Natural killer cell treated with Interleukin-12 subunit alpha and Interleukin-12 subunit beta and Interleukin-15 and Interleukin-18, amount 100 ng/mL, for 72 hours (primary cell): ENCODE data around the gene FAM200B. TPM values are rescaled to one million over a fixed set of nuclear protein-coding genes. Genes with fewer than 3 reads are reported as not detected.

Experiments
- ATAC-seq, 2 donors: fragments of 150-1000 bp; cut with Tn5 transposase in 1 of 2; sonication (Bioruptor Pico), chemical (Tn5 transposase) in 1 of 2; 2 replicates each; pipeline ENCODE4 v1.10.0; 2021
- DNase-seq: peaks from one replicate; pipeline ENCODE4 v3.0.0; 2022; ENCODE audit warnings: low spot score
- H3K27ac Mint-ChIP-seq, 2 donors: 1 replicate in 1 of 2; 2 replicates in 1 of 2; pipeline ENCODE4 v1.8.0; 2022; ENCODE audit warnings: mixed read lengths in 2 of 2, mild to moderate bottlenecking in 1 of 2, moderate library complexity in 1 of 2
- H3K27me3 Mint-ChIP-seq, 2 donors: 1 replicate in 1 of 2; 2 replicates in 1 of 2; pipeline ENCODE4 v1.8.0; 2022; ENCODE audit warnings: mixed read lengths in 2 of 2
- H3K36me3 Mint-ChIP-seq: one replicate; pipeline ENCODE4 v1.8.0; 2022; ENCODE audit warnings: mixed read lengths
- H3K4me1 Mint-ChIP-seq, 2 donors: 1 replicate in 1 of 2; 2 replicates in 1 of 2; pipeline ENCODE4 v1.8.0; 2022; ENCODE audit warnings: low read depth in 2 of 2, mixed read lengths in 2 of 2, mild to moderate bottlenecking in 1 of 2
- H3K4me3 Mint-ChIP-seq: one replicate; pipeline ENCODE4 v1.8.0; 2022; ENCODE audit warnings: mixed read lengths
- H3K9me3 Mint-ChIP-seq: 2 replicates; pipeline ENCODE4 v1.8.0; 2022; ENCODE audit warnings: mixed read lengths
- total RNA-seq, 2 donors: library from RNA; stranded (reverse); gene quantifications; one replicate each; pipeline ENCODE4 v1.2.3, GENCODE V29; 2022

The FAM200B gene
- total RNA-seq, 2 donors from 2014 or later: 10.7 to 11.0 TPM

DNA sequence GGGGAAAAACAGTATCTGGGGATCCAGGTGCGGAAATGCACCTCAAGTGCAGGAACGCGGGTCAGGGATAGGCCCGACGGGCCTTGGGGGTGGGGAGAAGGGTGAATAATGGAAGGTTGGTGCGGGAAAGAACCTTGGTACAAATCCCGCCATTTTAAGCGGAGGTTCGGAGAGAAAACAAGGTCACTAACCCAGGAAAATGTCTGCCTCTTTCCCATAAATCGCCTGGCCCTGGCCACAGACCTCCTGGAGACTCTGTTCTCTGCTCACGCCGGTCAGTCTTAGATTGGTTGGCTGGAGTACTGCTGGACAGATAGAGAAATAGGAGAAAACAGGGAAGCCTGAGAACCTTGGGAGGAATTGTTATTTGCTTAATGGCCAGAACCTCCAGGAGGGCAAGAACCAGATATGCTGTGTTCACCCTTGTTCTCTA lies 25.6 kb upstream of the FAM200B start:
- Mint-ChIP-seq H3K4me3 (peak overlapping the region; percentile 88), H3K27me3 (no peaks in the 10 kb centered on the region), H3K27ac (peak overlapping the region; percentile 85 to 94), H3K4me1 (peaks cover 52 to 56% of the 10 kb centered on the region in 2 donors), H3K9me3 (no peaks in the 10 kb centered on the region), H3K36me3 (no peaks in the 10 kb centered on the region)
- DNase-seq (no peak), ATAC-seq (no peak)

DNA sequence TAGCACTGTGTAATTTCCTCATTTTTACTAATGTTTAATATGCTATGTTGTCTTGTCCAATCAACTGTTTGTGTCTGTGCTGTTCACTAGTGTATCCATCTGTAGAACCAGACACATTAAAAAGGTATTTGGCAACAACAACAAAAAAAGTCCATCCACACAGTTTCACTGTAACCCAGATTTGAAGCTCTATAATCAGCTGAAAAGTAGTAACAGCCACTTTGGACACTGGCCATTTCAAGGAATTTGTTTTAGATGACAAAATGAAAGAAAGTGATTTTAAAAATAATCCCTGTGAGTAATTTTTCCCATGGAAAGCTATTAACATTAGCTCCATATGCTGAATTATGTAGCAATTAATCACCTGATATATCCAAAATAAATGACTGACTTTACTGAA lies 24.3 kb upstream of the FAM200B start:
- ATAC-seq (no peak), DNase-seq (no peak)
- Mint-ChIP-seq H3K9me3 (no peaks in the 10 kb centered on the region), H3K27ac (peak overlapping the region; percentile 85 to 94), H3K36me3 (no peaks in the 10 kb centered on the region), H3K4me1 (peaks cover 46 to 47% of the 10 kb centered on the region in 2 donors), H3K27me3 (no peaks in the 10 kb centered on the region), H3K4me3 (peak overlapping the region; percentile 49)

DNA sequence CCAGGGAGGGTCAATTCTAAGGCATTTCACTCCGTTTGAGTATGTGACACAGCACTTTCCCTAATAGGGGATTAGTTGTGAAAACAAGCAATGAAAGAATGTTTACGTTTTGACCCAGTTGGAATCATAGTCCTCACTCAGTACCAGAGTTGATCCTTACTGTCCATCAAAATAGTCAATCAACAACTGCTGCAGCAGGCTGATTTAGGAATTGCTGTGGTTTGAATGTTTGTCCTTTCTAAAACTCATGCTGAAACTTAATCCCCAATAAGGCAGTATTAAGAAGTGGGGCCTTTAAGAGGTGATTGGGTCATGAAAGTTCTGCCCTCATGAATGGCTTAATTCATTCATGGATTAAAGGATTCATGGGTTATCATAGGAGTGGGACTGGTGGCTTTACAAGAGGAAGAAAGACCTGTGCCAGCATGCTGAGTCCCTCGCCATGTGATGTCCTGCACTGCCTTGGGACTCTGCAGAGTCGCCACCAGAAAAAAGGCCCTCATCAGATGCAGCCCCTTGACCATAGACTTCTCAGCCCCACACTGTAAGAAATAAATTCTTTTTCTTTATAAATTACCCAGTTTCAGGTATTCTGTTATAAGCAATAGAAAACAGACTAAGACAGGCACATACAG lies 23.4 kb upstream of the FAM200B start:
- no peak for ATAC-seq
- peaks cover 43 to 44% of the 10 kb centered on the region in 2 donors for H3K4me1 Mint-ChIP-seq
- no peaks in the 10 kb centered on the region for H3K27me3 Mint-ChIP-seq
- no peak overlapping the region for H3K4me3 Mint-ChIP-seq
- peak overlapping the region; percentile 85 to 94 for H3K27ac Mint-ChIP-seq
- H3K36me3 Mint-ChIP-seq: no peaks in the 10 kb centered on the region
- DNase-seq: no peak
- no peaks in the 10 kb centered on the region for H3K9me3 Mint-ChIP-seq

GRCh38 chr4:15658781-15659180 lies 22.8 kb upstream of the FAM200B start:
- ATAC-seq (no peak), DNase-seq (no peak)
- Mint-ChIP-seq H3K27ac (peak overlapping the region; percentile 79 to 94), H3K4me3 (no peak overlapping the region), H3K4me1 (peaks cover 41% of the 10 kb centered on the region in 2 donors), H3K27me3 (no peaks in the 10 kb centered on the region), H3K9me3 (no peaks in the 10 kb centered on the region), H3K36me3 (no peaks in the 10 kb centered on the region)

- ATAC-seq: peak; percentile 34 to 74
Observed at GRCh38 chr4:15659768-15660570, 21.7 kb upstream of the FAM200B start.

GRCh38 chr4:15665753-15666365 lies 15.8 kb upstream of the FAM200B start:
- Mint-ChIP-seq H3K27me3 (no peaks in the 10 kb centered on the region), H3K4me1 (peaks cover 29 to 30% of the 10 kb centered on the region in 2 donors), H3K4me3 (peak overlapping the region; percentile 68), H3K27ac (peak overlapping the region; percentile 89 to 98), H3K36me3 (no peaks in the 10 kb centered on the region), H3K9me3 (no peaks in the 10 kb centered on the region)
- ATAC-seq (peak; percentile 87 to 91), DNase-seq (no peak)

More at GRCh38 chr4:15659768-15660570, 21.7 kb upstream of the FAM200B start:
- H3K4me3 Mint-ChIP-seq: peak overlapping the region; percentile 68
- H3K27me3 Mint-ChIP-seq: no peaks in the 10 kb centered on the region
- DNase-seq: peak; percentile 68
- H3K9me3 Mint-ChIP-seq: no peaks in the 10 kb centered on the region
- peak overlapping the region; percentile 79 to 94 for H3K27ac Mint-ChIP-seq
- H3K36me3 Mint-ChIP-seq: no peaks in the 10 kb centered on the region
- H3K4me1 Mint-ChIP-seq: peaks cover 42 to 43% of the 10 kb centered on the region in 2 donors

DNA sequence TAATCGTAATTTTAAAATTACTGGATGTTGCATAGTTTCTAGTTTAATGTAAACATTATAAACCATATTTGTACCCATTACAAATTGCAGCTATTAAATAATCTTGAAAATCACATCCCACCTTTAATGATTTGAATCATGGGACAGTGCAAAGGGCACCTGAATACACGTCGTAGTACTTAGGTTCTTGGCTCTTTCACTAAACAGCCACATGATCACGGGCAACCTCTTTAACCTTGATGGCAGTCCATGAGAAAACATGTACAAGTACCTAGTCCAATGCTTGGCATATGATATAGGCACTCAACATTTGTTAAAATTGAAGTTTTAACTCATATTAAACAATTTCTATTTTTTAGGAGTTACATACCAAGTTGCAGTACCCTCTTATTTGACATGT lies 14.6 kb upstream of the FAM200B start:
- Mint-ChIP-seq H3K9me3 (no peaks in the 10 kb centered on the region), H3K4me1 (peaks cover 25 to 30% of the 10 kb centered on the region in 2 donors), H3K27me3 (no peaks in the 10 kb centered on the region), H3K27ac (peak overlapping the region in 1 of 2 donors; percentile 98), H3K36me3 (no peaks in the 10 kb centered on the region), H3K4me3 (no peak overlapping the region)
- DNase-seq (no peak), ATAC-seq (no peak)

DNA sequence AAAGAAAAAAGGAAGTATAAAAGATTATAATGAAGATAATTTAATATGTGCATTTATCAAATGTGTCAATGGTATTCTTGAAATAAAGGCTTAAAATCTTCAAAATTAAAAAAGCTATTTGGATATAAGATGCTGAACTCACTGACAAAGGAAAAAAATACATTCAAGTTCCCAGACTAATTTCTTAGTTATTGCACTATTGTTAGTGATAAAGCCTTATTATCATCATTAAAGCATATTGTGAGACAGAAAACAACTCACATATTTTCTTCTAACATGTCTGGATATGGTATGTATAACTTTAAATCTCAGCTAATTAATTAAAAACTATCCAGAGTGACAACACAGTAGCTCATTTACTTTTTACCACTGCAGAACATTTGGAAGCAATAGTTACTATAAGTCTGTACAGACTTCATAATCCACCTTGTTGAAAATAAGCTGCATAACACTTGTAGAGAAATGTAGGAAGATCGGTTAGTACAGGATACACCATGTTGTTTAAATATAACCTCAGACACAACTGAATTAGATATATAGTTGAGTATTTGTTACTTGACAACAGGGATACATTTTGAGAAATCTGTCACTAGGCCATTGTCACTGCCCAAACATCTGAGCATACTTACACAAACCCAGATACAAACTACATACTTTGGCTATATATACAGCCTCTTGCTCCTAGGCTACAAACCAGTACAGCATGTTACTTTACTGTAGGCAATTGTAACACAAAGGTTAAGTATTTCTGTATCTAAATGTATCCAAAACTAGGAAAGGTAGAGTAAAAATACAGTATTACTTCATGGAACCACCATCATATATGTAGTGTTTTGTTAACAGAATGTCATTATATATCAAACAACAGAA lies 12.8 kb upstream of the FAM200B start:
- no peaks in the 10 kb centered on the region for H3K9me3 Mint-ChIP-seq
- H3K4me3 Mint-ChIP-seq: no peak overlapping the region
- no peak for DNase-seq
- ATAC-seq: no peak
- H3K27me3 Mint-ChIP-seq: no peaks in the 10 kb centered on the region
- H3K4me1 Mint-ChIP-seq: peaks cover 24 to 26% of the 10 kb centered on the region in 2 donors
- H3K36me3 Mint-ChIP-seq: no peaks in the 10 kb centered on the region
- H3K27ac Mint-ChIP-seq: peak overlapping the region in 1 of 2 donors; percentile 74

GRCh38 chr4:15670576-15670975 lies 11.1 kb upstream of the FAM200B start:
- Mint-ChIP-seq H3K4me1 (peaks cover 11 to 13% of the 10 kb centered on the region in 2 donors), H3K4me3 (no peak overlapping the region), H3K36me3 (no peaks in the 10 kb centered on the region), H3K27ac (no peak overlapping the region), H3K9me3 (no peaks in the 10 kb centered on the region), H3K27me3 (no peaks in the 10 kb centered on the region)
- no peak for DNase-seq
- ATAC-seq: no peak

DNA sequence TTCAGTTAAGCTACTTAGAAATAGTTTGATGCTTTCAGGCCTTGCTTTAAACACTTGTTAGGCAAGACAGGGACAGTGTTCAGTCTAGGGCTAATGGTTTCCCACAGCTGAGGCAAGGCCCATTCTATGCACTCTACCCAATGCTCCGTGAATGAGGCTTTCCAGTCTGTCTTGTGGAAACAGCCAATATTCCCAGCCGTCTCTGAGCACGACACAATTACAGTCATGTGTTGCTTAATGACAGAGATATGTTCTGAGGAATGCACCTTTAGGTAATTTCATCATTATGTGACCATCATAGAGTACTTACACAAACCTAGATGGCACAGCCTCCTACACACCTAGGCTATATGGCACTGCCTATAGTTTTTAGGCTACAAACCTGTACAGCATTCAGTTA lies 9.5 kb upstream of the FAM200B start:
- H3K9me3 Mint-ChIP-seq: no peaks in the 10 kb centered on the region
- H3K4me1 Mint-ChIP-seq: peaks cover 0 to 2% of the 10 kb centered on the region in 2 donors
- ATAC-seq (no peak), DNase-seq (no peak)
- H3K27me3 Mint-ChIP-seq: no peaks in the 10 kb centered on the region
- H3K27ac Mint-ChIP-seq: no peak overlapping the region
- H3K36me3 Mint-ChIP-seq: no peaks in the 10 kb centered on the region
- no peak overlapping the region for H3K4me3 Mint-ChIP-seq

DNA sequence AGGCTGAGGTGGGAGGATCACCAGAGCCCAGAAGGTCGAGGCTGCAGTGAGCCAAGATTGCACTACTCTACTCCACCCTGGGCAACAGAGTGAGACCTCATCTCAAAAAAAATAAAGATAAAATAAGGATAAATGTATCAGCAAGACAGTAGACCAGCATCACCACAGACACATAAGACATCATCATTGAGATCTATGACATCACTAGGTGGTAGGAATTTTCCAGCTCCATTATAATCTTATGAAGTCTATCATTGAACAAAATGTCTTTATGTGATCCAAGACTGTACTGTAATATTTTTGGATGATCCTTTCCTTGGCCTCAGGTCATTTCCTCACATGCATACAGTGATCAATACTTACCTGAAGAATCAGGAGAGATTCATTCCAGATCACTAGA lies 8.3 kb upstream of the FAM200B start:
- Mint-ChIP-seq H3K4me3 (no peak overlapping the region), H3K9me3 (no peaks in the 10 kb centered on the region), H3K36me3 (no peaks in the 10 kb centered on the region), H3K27ac (no peak overlapping the region), H3K4me1 (peaks cover 0 to 2% of the 10 kb centered on the region in 2 donors), H3K27me3 (no peaks in the 10 kb centered on the region)
- DNase-seq (no peak), ATAC-seq (no peak)

DNA sequence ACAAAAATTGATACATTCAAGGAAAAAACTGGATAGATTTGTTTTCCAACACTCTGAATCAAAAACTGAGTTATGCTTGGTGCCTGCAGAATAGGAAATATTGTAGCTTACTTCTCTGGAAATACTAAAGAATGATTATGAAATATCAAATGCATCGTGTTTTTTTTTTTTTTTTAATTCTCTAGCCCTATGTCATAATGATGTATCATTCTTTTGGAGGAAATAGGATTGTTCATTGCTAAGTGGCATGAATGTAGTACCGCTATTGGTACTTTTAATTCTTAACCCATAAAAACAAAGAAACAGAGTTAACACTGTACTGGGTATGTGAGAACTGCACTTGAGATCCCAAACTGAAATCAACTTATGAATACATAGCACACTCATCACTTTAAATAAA lies 7.6 kb upstream of the FAM200B start:
- Mint-ChIP-seq H3K27ac (peak overlapping the region in 1 of 2 donors; percentile 37), H3K36me3 (no peaks in the 10 kb centered on the region), H3K4me1 (peaks cover 0 to 4% of the 10 kb centered on the region in 2 donors), H3K9me3 (no peaks in the 10 kb centered on the region), H3K4me3 (no peak overlapping the region), H3K27me3 (no peaks in the 10 kb centered on the region)
- DNase-seq (no peak), ATAC-seq (no peak)

GRCh38 chr4:15674926-15675325 lies 6.7 kb upstream of the FAM200B start:
- Mint-ChIP-seq H3K9me3 (no peaks in the 10 kb centered on the region), H3K27ac (peak overlapping the region in 1 of 2 donors; percentile 62), H3K27me3 (no peaks in the 10 kb centered on the region), H3K36me3 (no peaks in the 10 kb centered on the region), H3K4me1 (peaks cover 3 to 7% of the 10 kb centered on the region in 2 donors), H3K4me3 (no peak overlapping the region)
- DNase-seq (no peak), ATAC-seq (no peak)
